8988T (cell line): ENCODE data around the gene PFN4.
"Not testable (repeated sequence)": the region's sequence is repeated elsewhere in the genome, so short reads cannot be mapped to it uniquely, and the experiment has no call there.

ENCODE experiments used
- DNase-seq: peaks from one replicate; pipeline ENCODE4 v3.0.0; 2011

Gene PFN4, protein sequence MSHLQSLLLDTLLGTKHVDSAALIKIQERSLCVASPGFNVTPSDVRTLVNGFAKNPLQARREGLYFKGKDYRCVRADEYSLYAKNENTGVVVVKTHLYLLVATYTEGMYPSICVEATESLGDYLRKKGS

DNA sequence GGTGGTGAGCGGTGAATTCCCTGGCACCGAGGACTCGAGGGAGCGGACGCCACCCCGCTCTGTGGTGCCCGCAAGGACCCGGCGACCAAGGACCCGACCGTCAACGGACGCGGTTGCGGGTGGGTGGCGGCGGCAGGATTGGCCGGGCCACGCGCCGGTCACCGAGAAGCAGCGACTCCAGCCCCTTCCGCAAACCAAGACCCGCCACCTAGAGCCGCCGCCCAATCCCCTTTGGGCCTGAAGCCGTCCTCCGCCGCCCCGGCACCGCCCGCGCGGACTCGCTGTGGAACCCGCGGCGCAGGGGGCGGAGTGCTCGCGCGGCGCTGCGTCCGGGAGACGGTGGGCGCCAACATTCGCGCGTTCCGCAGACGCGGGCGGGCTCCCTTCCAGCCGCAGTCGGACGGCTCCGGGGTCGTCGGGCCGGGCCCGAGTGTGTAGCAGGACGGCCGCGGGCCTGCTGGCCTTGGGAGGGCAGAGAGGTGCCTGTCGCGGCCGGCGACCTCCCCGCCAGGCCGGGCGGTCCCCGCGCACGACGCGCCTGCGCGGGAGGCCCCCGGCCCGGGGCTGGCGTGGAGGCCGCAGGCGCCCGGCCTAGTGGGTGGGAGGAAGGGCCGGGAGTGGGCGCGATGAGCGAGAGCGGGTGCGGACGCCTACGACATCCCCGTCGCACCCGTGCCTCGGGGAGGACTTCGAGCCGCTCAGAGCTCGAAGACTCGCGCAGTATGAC lies at the start of gene PFN4, which contains the start of gene FAM228B:
Gene PFN4, minus strand, starts transcription at position 140 of the 727 bp plus-strand sequence. CDS start 799 bp downstream, outside the sequence.
Gene FAM228B, plus strand, starts transcription at position 275 of the 727 bp plus-strand sequence. CDS start 893 bp downstream, outside the sequence.
- peak; percentile 81 for DNase-seq

- no peak for DNase-seq
Observed at GRCh38 chr2:24169023-24169422, 45.9 kb upstream of the PFN4 start.

DNA sequence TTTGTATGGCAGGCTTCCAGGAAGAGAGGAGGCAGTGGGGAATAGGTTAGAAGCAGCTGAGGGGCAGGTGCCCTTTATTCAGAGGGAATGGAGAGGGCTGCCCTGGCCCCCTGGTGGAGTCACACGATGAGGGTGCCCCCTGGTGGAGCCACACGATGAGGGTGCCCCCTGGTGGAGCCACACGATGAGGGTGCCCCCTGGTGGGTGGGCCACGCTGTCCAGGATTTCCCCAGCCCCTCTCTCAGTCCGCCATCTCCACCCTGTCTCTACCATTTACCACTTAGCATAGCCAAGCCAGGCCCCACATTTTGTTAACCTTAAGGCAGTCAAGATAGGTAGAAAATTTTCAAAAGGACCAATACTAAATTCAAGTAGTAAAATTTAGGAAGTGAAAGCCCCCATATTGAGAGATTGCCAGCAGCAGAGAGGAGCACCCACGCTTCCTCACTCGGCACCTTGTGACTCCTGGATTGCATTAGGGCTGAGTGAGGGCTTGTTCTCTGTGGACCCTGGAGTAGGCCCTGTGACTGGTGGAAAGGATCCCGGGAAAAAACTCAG lies 41.4 kb upstream of the PFN4 start:
- peak; percentile 55 for DNase-seq

DNA sequence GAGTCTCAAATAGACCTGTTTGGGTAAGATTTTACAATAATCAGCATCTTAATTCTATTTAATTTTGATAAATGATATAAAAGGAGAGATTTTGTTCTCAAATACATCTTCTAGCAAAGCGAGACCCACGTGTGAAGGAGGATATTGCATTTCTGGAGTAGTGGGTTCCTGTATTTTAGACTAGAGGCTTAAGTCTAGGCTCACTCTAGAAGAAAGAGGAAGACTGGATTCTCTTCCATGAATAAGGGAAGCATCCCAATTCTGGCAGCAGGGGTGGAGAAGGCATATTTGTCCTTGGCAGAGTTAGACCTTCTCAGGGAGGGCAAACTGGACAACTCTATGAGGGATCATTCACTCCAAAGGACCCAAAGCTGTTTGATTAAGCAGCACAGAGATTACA lies 40.5 kb upstream of the PFN4 start:
- DNase-seq = no peak

DNA sequence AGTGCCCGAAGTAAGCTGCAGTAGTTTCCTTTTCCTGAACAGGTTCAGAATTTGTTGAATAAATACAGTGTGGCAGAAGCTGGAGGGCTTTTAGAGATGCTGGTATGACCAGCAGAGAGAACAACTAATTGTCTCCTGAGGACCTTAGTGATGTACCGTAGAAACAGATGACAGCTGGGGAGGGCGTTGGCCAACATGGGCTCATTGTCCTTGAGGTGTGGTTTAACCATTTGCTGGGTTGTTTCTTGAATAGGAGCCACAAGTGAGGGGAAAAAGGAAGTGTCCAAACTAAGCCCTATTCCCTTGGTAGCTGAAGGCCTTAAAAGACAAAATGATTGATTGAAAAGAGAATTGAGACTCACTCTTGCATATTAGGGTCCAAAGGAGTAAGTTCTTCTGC lies 40.1 kb upstream of the PFN4 start:
- no peak for DNase-seq

DNA sequence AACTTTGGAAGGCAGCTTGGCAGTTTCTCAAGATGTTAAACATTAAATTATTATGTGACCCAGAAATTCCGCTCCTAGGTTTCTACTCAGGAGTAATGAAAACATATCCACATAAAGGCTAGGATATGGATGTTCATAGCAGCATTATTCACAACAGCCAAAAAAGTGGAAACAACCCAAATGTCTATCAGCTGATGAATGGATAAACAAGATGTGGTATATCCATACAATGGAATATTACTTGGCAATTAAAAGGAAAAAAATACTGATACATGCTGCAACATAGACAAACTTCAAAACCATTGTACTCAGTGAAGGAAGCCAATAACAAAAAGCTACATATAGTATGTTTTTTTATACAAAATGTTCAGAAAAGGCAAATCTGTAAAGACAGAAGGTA lies 39.4 kb upstream of the PFN4 start:
- DNase-seq = no peak

DNA sequence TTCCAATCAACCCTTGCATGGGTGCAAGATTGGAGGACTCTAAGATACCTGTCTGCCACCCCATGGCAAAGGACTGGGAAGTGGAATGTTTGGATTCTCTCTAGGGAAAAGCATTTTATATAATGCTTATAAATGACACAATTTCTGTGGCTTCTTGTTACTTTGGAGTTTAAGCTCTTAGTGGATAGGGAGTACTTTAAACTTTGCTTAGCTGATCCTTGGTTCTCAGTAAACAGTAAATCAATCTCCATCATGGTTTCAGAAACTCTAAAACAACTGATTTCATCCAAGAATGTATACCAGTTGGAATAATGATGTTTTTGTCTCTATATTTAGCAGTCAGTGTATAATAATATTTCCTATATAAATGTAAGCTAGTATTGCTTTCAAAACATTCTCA lies 37.6 kb upstream of the PFN4 start:
- no peak for DNase-seq

DNA sequence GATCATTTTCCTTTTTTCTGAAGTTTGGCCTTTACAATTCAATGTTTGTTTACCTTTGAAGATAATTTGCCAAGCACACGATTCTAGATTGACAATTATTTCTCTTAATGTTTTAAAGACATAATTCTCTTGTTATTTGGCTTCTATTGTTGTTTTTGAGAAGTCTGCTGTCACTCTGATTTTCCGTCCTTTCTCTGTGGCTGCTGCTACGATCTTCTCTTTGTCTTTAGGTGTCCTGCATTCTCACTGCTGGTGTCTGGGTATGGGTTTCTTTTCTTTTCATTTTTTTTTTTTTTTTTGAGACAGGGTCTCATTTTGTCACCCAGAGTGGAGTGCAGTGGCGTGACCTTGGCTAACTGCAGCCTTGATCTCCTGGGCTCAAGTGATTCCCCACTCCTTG lies 36.6 kb upstream of the PFN4 start:
- DNase-seq = no peak

GRCh38 chr2:24158131-24158530 lies 35.0 kb upstream of the PFN4 start:
- DNase-seq = no peak

DNA sequence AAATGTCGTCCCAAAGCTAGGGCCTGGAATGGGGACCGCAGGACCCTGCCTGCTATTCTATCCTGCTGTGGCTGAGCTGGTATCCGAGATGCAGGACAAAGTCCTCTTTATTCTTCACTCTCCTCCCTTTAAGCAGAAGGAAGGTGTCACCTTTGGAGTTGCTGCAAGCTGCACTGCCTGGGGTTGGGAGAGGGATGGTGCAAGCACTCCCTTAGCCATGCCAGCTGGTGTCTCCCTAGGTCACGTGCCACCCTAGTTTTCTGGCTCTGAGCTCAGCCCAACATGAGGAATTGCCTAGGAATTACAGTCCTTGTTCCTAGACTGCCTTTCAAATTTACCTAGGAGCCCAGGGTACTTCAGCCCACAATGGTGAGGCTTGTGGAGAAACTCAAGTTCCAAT lies 30.3 kb upstream of the PFN4 start:
- DNase-seq = no peak

- DNase-seq = no peak
Observed at GRCh38 chr2:24152413-24153197, 29.5 kb upstream of the PFN4 start.

DNA sequence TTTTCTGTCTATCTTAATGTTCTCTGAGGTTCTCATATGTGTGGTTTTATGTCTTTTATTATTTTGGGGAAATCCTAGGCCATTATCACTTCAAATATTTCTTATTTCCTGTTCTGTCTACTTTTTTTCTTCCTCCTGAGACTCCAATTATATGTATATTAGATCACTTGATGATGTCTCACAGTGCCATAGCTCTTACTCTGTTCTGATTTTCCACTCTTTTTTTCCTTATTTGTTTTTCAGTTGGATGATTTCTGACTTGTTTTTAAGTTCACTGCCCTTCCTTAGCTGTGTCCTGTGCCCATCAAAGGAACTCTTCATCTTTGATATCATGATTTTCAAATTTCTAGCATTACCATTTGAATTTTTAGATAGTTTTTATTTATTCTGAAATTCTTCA lies 24.2 kb upstream of the PFN4 start:
- no peak for DNase-seq

GRCh38 chr2:24140305-24140704 lies 17.2 kb upstream of the PFN4 start:
- DNase-seq = not testable (repeated sequence)

DNA sequence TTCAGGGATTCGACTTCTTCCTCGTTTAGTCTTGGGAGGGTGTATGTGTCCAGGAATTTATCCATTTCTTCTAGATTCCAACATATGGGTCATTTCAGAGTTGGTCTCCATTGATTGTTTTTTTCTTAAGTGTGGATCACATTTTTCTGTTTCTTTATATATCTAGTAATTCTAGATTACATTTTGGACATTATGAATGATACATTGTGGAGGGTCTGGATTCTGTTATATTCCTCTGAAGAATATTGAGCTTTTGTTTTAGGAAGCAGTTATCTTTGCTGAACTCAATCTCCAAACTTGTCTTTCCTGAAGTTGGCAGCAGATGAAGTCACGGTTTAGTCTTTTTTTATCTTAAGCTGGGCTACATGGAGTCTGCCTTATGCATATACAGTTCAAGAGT lies 9.4 kb upstream of the PFN4 start:
- no peak for DNase-seq

DNA sequence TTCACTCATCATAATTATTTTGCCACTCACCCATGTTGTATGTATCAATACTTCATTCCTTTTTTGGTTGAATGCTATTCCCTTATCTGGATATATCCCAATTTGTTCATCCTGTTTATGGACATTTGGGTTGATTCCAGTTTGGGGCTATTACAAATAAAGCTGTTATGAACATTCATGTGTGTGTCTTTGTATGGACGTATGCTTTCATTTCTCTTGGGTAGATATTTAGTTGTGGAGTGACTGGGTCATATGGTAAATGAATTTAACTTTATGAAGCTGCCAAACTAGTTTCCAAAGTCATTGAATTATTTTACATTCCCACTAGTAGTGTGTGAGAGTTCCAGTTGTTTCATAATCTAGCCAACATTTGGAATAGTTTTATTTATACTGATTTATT lies 2.8 kb upstream of the PFN4 start:
- DNase-seq = no peak

- DNase-seq = no peak
Observed at GRCh38 chr2:24123922-24124580, 917 bp upstream of the PFN4 start.

DNA sequence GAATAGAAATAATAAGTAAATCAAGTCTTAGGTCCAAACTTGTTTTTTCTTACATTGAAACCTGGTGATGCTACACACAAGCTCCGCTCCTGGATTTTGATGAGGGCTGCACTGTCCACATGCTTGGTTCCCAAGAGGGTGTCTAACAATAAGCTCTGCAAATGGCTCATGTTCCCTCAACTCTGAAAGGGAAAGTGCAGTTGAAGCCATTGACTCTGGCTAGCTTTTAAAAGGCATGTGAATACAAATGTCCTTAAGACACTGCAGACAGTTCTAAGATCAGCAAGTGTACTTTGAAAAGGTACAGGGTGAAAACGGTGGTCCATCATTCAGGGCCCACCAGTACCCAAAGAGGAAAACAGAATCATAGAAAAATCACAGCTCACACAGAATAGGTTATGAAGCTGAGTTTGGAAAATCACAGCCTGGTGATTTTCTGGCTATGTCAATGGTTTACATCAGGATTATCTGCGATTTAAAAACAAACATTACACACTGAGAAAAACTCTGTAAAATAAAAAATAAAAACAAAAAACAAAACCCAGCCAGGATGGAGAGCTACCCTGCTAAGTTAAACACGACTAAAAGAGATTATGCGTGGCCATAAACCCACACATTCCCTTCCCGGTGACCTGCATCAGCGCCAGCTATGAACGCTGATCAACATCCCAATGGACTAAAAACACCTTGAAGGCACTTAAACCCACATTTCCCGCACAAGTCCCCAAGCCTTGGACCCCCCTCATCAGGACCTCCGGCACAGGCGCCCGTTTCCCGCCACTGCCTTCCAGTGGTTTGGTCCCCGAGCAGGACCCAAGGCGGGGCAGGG lies 554 bp downstream of the PFN4 start:
- no peak for DNase-seq

GRCh38 chr2:24121469-24121868 lies 1.7 kb downstream of the PFN4 start:
- DNase-seq = no peak

- DNase-seq = no peak
Observed at GRCh38 chr2:24121066-24121465, 2.1 kb downstream of the PFN4 start.

DNA sequence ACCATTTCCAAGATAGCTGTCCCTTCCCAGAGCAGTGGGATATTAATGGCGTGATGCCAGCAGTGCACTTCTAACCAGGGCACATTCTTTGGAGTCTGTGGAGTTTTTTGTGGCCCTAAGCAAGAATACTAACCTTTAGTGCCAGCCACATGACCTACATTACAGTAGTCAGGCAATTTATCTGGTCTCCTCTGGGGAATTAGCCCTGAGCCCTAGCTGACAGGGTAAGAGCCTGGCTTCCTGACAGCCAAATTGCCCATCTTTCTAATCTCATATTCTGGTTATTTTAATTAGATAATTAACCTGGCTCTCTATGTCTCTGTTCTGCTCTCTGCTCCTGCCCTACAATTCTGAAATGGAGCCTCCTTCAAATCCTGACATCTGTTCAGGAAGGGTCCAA lies 5.2 kb downstream of the PFN4 start:
- DNase-seq = no peak

DNA sequence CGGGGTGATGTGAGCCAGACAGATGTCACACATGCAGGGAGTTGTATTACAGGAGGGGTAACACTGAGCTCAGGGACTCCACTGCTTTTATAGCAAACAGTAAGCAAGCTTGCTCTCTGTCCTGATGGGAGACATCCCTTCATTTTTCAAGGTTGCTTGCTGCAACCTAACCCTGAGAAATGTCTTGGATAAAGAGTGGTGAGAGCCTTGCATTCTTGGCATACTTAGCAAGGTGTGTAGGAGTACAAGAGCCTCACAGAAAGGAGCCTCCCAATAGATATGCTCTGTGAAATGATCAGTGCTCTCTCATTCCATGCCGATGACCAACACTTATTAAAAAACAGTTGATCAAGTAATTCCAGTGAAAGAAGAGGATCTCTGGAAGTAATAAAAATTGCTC lies 8.1 kb downstream of the PFN4 start:
- DNase-seq = no peak

- no peak for DNase-seq
Observed at GRCh38 chr2:24111407-24111901, 11.7 kb downstream of the PFN4 start.
